ENCODE measurements around the gene POMC.

- no peak for TF ChIP-seq CTCF (IDR thresholded peaks at IDR 0.05)
- no peak for TF ChIP-seq POLR2A (IDR thresholded peaks at IDR 0.05)
These were observed 40.7 kb downstream of the POMC start for GRCh38 chr2:25127646-25128045.
